ENCODE results near the gene TSEN54. TPM values are rescaled to one million over a fixed set of nuclear protein-coding genes. Genes with fewer than 3 reads are reported as not detected.

Gene TSEN54
- total RNA-seq, 6 experiments from 2014 or later: 8.5 to 13.6 (median 10.2) TPM

DNA sequence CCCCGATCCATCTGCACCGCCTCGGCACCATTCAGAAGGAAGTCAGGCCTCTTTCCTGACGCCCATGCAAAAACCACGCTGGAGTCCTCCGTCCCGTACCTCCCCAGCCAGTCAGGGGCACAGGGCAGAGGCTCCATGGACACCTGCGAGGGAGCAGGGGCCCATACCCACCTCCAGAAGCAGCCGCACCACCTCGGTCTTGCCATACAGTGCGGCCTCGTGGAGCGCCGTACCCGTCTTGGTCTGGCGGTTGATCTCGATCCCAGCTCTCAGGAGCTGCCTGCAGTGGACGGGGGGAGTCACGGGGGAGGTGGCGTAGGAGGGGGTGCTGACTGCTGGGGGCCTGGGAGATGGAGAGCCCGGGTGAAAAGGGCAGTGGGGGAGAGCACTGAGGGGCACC, 10.2 kb upstream of the TSEN54 start:
- peaks cover 0 to 8% (median 2%) of the 10 kb centered on the region in 4 donors for H3K36me3 ChIP-seq
- 100% methylated on average over 2 of the region's 21 CpGs for WGBS (ENCODE audit: insufficient coverage, low coverage, low lambda C conversion rate, missing lambda C conversion rate)
- intact Hi-C loops (cut with DNase I): loop anchor here in 1 of 2 donors (10.0 kb wide), 1 partner anchor 71 kb away; no protein-coding TSS in a partner anchor

GRCh38 chr17:75506888-75507287, 9.4 kb upstream of the TSEN54 start:
- WGBS (ENCODE audit: insufficient coverage, low coverage, low lambda C conversion rate, missing lambda C conversion rate): 100% methylated on average over 1 of the region's 20 CpGs
- H3K27ac ChIP-seq: no peak overlapping the region
- peaks cover 0 to 22% (median 10%) of the 10 kb centered on the region in 4 donors for H3K4me1 ChIP-seq
- ATAC-seq (no peak), DNase-seq (peak in 1 of 3 donors; percentile 42)
- peaks cover 0 to 5% (median 2%) of the 10 kb centered on the region in 4 donors for H3K36me3 ChIP-seq
- intact Hi-C loops (cut with DNase I): loop anchor here in 1 of 2 donors (10.0 kb wide), 1 partner anchor 72 kb away; no protein-coding TSS in a partner anchor
- H3K9me3 ChIP-seq: no peaks in the 10 kb centered on the region
- no peaks in the 10 kb centered on the region for H3K27me3 ChIP-seq
- TF ChIP-seq POLR2A (IDR thresholded peaks at IDR 0.05): no peak
- no peak overlapping the region for H3K4me3 ChIP-seq

More for the DNA sequence above, 10.2 kb upstream of the TSEN54 start:
- ATAC-seq (no peak), DNase-seq (peak in 2 of 3 donors; percentile 49 to 50)
- TF ChIP-seq CTCF (IDR thresholded peaks at IDR 0.05) (no peak), POLR2A (IDR thresholded peaks at IDR 0.05) (no peak)
- Histone ChIP-seq H3K9me3 (no peaks in the 10 kb centered on the region), H3K27me3 (no peaks in the 10 kb centered on the region), H3K4me1 (peaks cover 0 to 14% (median 6%) of the 10 kb centered on the region in 4 donors), H3K4me3 (no peak overlapping the region), H3K27ac (no peak overlapping the region)

- Histone ChIP-seq H3K4me1 (peaks cover 0 to 31% (median 13%) of the 10 kb centered on the region in 4 donors), H3K27me3 (no peaks in the 10 kb centered on the region), H3K27ac (no peak overlapping the region), H3K36me3 (peaks cover 0 to 3% (median under 1%) of the 10 kb centered on the region in 4 donors), H3K9me3 (no peaks in the 10 kb centered on the region), H3K4me3 (no peak overlapping the region)
- 53% methylated on average over 3 of the region's 27 CpGs for WGBS (ENCODE audit: insufficient coverage, low coverage, low lambda C conversion rate, missing lambda C conversion rate)
- DNase-seq (peak in 2 of 3 donors; percentile 44 to 46), ATAC-seq (no peak)
- TF ChIP-seq POLR2A (IDR thresholded peaks at IDR 0.05): no peak
- TF ChIP-seq CTCF (IDR thresholded peaks at IDR 0.05): no peak
- intact Hi-C loops (cut with DNase I): loop anchor here in 1 of 2 donors (10.0 kb wide), 1 partner anchor 73 kb away; no protein-coding TSS in a partner anchor
These were observed 8.3 kb upstream of the TSEN54 start for GRCh38 chr17:75507733-75508719.

DNA sequence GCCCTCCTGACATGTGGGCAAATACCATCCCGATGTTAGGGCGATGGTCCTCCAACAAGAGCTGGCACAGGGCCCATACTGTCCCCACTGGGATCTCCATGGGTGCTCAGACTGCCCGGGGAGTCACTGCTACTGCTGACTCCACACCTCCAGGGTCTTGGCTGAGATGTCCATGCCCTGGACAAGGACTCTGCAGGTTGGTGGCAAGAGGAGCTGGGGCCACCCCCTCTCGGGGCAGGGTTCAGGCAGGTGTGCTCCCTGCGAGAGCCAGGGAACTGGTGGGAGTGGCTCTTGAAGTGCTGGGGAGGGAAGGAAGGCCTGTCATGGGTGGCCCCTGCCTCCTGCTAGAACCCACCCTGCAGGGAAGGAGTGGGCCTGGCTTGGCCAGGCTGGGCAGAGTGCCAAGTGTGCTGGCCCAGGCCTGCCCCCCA, 7.4 kb upstream of the TSEN54 start:
- no peaks in the 10 kb centered on the region for H3K27me3 ChIP-seq
- peaks cover 0 to 34% (median 11%) of the 10 kb centered on the region in 4 donors for H3K4me1 ChIP-seq
- WGBS (ENCODE audit: insufficient coverage, low coverage, low lambda C conversion rate, missing lambda C conversion rate): 67% methylated on average over 1 of the region's 5 CpGs
- no peaks in the 10 kb centered on the region for H3K9me3 ChIP-seq
- TF ChIP-seq CTCF (IDR thresholded peaks at IDR 0.05) (no peak), POLR2A (IDR thresholded peaks at IDR 0.05) (no peak)
- peak; percentile 22 to 49 (median 49) for DNase-seq
- no peaks in the 10 kb centered on the region for H3K36me3 ChIP-seq
- intact Hi-C loops (cut with DNase I): loop anchor here in 1 of 2 donors (10.0 kb wide), 1 partner anchor 74 kb away; no protein-coding TSS in a partner anchor
- H3K27ac ChIP-seq: peak overlapping the region in 2 of 3 donors; percentile 13 to 28
- H3K4me3 ChIP-seq: no peak overlapping the region
- ATAC-seq: no peak
